OCI-M2 (cell line): ENCODE measurements around the gene SLC16A5.
"Not testable (repeated sequence)": the region's sequence is repeated elsewhere in the genome, so short reads cannot be mapped to it uniquely, and the experiment has no call there.

Source experiments
- DNase-seq: peaks from one replicate; lab custom pipeline; 2025; ENCODE audit not compliant: unreplicated experiment; lab: John Stamatoyannopoulos, UW

Gene SLC16A5

DNA sequence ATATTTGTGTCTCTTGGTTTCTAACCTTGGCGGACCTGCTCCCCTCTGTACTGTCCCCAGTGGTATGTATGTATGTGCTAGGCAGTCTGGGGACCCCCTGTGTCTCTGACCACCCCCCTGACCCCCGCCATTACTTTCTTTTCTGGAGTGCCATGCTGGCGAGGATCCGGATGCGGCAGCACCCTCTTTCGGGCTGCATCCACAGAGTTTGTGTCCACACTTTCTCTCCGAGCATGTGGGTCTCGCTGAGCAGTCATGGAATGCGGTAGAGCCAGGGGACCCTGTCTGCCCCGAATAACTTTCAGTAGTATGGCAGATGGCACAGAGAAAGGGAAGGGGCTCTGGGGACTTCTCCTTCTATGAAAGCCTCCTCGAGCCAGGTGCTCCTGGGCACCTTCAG, 23.7 kb upstream of the SLC16A5 start:
- DNase-seq, result no peak

DNA sequence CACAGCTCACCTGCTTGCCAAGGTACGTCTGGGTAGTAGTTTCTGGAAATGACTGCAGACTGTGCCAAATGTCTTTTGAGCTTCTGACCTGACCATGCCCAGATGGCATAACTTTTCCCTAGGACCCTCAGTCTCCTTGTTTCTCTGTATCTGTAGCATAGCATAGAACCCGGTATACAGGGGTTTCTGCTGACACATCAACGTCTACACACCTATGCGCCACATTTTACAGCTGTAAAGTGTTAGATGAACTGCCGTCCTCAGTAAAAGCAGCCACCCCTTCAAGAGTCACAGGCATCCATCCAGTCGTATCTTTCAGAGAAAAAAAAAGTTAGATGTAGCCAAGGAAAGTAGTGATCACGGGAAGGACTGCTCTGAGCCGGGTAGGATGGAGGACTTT, 23.3 kb upstream of the SLC16A5 start:
- DNase-seq, result no peak

DNA sequence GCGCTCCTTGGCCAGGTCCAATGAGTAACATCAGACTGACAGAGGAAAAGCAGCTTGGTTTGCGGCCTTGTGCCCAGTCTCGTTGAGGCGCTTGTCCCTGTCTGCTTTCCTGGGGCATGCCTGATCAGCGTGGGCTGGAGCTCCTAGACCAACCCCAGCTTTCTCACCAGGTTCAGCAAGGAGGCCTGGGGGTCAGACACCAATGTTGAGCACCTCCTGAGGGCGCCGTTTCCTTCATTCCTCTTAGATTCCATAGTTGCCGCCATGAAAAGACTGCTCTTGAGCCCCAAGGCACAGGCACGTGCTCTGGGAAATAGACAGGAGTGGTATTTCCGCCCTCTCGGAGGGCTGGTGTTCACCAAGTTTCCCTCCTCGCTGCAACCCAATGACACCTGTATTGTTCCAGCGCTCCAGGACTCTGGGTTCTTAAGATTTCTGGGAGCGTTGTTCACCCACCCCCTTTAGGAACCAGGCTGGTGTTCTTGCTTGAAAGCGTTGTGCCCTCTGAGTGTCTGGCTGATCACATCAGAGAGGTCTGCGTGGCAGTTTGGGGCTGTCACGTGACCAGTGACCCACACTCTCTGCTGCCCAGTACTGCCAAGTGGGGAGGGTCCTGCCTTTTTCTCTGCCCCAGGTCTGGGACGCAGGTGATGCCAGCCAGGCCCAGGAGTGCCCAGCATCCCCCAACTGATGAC, 22.7 kb upstream of the SLC16A5 start:
- no peak for DNase-seq

DNA sequence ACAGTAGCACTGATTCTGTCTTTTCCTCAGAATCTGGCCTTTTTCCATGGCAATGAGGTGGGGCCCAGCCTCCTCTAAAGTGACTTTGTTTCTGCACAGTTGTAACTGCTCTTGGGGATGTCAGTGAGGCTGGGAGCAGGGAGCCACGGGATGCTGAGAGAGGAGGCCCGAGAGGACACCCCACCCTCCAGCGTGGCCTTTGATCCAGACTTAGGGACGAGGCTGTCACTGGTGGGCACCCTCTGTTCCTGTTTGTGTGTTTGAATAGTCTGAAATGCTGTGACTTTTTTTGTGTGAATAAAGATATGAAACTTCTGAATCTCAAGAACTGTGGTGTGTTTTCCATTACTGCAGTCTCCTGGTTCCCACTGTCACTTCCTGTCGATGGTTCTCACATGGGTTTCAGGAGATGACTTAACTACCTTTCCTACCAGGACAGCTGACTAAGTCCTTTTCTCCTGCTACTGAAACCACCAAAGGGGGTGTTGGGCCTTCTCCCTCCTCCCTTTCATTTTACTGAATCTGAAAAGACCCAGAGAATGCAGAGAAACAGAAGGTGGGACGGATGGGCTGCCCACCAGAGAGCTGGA, 22.1 kb upstream of the SLC16A5 start:
- DNase-seq, result no peak

DNA sequence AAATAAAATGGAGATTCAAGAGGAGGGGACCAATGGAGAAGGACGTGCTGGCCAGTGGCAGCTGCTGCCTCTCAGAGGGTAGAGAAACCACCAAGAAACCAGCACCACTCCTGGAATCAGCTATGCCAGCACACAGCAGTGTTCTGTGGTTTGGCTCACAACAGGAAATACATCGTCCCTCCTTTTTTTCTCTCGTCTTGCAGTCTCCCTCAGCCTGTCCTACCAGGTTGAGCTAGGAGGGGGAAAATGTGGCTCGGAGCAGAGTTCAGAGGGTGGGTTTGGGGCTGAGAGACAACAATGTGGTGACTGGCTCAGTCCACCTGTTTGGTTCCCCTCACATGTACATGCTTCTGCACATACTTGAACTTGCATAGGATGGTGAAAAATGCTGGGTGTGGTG, 19.9 kb upstream of the SLC16A5 start:
- no peak for DNase-seq

DNA sequence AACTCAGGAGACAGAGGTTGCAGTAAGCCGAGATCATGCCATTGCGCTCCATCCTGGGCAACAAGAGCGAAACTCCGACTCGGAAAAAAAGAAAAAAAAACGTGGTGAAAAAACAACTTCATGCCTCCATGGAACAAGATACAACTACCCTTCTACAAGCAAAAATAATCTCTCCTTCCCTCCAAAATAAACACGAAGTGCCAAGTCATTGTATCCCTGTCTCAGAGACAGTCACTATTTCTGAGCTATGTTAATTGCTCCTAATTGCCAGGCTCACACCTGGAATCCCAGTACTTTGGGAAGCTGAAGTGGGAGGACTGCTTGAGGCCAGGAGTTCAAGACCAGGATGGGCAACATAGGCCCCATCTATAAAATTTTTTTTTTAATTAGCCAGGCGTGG, 19.0 kb upstream of the SLC16A5 start:
- DNase-seq, result no peak

DNA sequence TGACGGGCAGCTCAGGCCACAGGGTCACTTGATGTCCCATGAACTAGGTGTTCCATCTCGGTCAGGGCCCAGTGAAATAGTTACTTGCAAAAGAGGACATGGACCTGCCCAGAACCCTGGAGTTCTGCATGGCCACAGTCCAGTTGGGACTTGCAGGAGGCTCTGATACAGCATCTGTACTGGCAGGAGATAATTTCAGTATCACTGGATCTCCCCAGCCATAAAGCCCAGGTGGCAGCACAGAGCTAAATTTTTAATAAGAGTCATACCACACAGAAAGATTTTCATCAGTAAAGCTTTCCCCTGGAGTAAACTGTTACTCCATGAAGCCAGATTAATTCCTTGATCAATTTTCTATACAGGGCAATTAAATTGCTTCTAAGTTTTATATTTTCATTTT, 18.0 kb upstream of the SLC16A5 start:
- DNase-seq, result no peak

DNA sequence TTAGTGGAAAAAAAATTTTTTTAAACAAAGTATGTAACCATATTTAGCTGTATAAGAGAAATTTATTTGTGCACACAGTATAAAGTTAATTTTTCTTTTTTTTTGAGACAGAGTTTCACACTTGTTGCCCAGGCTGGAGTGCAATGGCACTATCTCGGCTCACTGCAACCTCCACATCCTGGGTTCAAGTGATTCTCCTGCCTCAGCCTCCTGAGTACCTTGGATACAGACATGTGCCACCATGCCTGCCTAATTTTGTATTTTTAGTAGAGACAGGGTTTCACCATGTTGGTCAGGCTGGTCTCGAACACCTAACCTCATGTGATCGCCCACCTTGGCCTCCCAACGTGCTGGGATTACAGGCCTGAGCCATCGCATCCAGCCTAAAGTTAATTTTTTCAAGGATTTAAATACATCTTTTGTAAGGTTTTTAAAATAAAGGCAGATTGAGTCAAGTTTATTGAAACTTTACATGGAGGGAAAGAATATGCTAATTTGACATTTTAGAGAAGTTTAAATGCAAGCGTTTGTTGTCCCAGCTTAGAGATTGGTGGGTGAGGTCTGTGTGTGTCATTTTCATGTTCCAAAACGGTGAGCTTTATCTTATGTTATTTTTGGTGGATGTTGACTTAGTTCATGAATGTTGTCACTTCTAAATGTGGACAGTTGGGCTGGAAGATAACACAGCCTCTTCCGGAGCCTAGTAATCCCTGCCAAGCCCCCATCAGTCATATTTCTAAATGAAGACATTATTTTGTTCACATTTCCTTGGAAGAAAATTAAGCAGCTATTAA, 16.1 kb upstream of the SLC16A5 start:
- DNase-seq, result not testable (repeated sequence)

DNA sequence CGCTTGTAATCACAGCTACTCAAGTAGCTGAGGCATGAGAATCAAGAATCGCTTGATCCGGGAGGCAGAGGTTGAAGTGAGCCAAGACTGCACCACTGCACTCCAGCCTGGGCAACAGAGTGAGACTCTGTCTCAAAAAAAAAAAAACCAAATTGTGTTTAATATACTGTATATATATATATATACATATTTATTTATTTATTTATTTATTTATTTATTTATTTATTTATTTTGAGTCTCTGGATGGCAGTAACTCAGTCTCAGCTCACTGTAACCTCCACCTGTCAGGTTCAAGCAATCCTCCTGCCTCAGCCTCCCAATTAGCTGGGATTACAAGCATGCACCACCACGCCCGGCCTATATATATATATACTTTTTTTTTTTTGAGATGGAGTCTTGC, 14.8 kb upstream of the SLC16A5 start:
- DNase-seq, result not testable (repeated sequence)

DNA sequence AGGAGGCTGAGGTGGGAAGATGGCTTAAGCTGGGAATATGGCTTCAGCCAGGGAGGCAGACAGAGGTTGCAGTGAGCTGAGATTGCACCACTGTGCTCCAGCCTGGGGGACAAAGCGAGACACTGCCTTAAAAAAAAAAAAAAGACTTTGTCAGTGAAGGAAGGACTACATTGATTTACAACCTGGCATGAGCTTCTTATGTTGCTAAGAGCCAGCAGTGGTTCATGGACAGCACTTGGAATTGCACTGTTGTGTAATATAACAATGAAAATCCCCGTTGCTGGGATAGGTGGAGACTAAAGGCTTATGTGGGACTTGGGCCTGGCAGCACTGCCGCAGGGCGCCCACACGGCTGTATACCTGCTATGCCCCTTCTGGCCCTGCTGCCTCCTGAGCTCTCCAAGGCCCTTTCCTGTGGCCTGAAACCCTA, 14.1 kb upstream of the SLC16A5 start:
- no peak for DNase-seq

DNA sequence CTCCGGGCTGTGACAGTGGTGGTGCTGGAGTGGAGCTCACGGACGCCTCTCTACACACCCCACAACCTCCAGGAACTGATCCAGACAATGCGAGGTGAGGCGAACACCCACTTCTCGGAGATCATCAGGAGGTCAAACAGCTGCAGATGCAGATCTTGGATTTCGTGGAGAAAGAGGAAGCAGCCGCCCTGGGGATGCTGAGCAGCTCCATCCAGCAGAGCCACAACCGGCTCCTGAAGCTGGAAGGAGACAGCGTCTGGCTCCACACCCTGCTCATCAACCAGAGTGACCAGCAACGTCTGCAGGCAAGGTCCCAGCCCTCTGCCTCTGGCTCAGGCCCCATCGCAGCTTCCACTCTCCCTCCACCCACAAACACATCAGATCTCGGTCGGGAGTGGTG, 13.2 kb upstream of the SLC16A5 start:
- no peak for DNase-seq

DNA sequence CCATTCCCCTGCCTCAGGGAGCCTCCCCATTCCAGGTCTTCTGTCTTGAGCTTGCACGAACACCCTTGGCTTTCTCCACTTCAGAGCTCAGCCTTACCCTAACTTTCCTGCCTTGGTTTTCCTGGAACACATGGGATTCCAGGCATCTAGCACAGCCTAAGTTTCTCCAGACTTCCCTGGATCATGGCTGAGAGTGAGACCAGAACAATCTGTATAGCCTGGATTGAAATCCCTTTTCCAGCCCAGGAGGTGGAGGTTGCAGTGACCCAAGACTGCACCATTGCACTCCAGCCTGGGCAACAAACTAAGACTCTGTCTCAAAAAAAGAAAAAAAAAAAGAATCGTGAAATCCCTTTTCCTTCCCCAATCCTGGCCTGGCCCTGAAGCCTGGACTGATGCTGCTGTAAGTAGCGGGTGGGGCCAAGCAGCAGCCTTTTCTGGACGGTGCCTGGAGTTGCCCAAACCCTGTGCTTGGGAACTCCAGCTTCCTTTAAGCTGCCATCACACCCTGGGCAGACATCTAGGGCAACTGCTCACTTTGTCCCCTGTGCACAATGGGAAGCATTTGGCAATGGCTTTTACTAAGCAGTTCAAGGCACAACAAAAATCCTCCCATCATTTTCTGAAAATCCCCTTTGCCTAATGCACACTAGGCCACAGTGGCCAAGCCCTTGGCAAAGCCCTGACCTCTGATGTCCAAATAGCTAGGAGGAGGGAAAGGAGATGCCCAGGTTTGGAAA, 12.0 kb upstream of the SLC16A5 start:
- DNase-seq, result no peak

DNA sequence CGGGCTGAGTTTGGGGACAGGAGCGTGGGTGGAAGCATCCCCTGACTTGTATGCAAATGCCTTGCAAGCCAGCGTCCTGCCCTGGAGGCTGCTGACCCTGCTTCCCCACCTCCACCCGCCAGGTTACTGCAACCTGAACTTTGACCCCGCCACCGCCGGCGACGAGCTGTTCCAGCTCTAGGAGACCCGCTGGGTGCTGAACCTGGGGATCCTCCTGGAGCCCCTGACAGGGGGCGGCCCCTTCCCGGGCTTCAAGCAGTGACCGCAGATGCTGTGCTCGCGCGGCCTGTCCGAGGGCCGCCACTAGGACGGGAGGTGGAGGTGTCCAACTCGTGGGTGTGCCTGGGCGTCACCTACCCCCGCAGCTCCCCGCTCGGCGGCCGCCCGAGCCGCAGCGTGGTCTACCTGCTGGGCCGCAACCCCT, 10.7 kb upstream of the SLC16A5 start:
- DNase-seq, result no peak

DNA sequence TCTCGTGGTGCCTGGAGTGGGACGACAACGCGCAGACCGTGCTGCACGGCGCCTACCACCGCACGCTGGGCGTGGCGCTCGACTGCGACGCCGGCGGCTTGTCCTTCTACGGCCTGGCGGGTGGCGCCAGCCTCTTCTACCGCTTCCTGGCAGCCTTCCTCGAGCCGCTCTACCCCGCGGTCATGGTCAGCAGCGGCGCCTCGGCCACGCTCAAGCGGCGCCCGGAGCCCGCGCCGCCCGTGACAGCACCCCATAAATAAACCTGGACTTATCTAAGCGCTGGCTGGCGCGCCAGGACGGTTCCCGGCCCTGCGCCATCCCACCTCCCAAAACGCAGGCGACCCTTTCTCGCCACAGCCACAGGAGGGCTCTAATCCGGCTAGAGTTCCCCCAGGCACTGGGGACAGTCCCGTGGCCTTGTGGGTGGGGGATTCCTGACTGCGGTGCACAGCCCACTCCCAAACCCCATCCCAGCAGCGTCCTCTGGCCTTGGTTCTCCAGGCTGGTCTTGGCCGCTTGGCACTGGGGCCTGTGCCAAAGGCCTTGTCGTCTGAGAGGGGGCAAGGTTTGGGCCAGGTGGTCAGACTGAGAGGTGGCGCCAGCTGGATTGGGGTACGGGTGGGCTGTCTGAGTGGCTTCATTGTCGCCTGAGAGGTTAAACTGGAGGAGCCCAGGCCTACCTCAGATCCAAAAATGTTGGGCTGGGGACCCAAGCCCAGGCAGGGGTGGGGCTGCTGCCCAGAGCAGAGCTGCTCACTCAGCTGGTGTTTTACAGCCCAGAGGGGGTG, 10.1 kb upstream of the SLC16A5 start:
- no peak for DNase-seq

DNA sequence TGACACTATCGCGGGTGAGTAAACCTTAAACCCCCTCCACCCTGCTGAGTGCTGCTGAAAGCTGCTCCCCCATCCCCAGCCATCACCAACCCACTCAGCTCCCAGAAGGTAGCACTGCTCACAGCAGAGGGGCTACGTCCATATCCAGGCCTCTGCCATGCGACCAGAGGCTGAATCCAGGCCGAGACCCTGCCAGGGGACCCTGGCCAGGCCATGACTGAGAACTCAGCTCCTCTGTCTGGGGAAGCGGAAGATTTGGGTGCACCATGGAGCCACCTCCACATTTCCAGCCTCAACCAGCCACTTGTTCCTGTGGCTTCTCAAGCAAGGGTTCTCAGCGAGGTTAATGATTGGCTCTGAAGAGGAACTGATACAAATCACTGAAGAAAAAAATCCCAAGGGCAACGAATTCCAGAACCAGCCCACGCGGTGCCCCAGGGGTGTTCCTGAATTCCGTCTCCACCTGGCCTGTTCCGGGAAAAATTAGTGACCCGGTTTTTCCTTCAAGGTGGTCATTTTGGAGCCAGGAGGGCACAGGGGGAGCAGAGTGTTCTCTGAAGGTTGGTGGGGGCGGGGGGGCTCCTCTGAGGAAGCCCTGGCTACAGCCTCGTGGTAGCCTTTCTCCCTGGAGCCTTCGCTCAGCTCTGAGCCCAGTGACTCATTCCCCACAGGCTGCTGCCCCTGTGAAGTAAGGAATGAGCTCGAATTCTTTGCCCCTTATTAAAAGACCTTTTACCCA, 9.3 kb upstream of the SLC16A5 start:
- no peak for DNase-seq

DNA sequence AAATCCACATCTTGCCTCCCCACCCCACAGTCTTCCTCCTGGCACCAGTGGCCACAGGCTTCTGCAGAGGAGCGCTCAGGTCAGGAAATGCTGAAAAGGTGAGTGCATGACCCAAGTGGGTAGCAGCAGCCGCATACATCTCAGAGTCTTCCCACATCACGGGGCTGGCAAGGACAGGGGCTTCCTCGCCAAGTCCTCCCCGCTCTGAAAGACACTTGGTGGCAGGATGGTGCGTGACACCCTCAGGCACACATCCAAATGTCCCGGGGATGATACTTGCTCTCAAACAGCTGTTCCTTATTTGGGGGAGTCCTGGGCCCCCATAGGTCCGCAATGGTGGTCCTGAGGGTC, 8.8 kb upstream of the SLC16A5 start:
- no peak for DNase-seq

DNA sequence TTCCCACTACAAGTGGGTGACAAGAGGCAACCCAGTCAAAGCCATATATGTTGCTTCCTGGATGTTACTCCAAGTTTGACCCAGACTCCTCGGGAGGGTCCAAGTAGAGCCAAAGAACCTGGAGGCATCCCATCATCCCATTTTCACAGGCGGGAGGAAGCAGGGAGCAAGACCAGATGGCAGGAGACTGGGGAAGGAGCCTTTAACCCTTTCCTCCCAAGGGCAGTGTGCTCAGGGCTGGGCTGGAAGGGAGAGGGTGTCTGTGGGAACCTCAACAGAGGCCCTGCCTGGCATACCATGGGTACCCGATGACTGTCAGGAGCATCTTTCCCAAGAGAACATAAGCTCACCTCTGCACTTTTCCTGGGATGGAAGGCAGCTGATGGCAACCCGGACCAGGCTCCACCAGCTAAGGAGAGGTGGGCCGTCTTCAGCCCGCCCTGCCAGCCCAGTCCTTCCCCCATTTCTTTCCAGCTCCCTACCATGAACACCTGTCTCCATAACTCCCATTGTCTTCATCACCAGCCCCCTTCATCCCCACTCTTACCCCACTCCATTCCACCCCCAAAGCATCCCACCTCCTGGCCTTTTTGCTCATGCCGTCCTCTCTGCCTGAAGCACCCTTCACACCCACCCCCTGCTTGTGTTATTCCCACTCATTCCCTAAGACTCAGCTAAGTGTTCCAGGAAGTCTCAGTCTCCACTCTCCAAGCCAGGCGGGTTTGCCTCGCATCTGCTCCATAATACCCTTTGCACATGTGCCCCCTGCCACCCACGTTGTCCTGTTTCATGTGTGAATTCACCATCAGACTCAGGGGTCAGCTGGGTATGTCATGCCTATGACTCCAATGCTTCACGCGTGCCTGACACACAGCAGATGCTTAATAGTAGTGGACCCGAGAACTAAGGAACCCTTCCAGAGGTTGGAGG, 5.9 kb upstream of the SLC16A5 start:
- no peak for DNase-seq

DNA sequence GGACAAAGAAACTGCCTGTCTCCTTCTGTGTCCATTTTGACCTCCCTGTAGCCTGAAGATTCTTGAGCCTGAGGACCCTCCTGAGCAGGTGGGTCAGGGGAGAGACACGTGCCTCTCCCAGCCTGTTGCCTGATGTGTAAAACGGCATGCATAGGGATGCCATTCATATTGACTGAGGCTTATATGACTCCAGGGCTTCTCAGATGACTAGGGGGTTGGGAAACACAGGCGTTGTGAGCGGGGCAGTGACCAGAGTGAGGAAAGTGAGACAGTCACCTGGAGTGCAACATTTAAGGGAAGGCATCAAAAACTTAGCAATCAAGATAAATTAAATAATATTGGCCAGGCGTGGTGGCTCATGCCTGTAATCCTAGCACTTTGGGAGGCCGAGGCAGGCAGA, 5.1 kb upstream of the SLC16A5 start:
- no peak for DNase-seq

DNA sequence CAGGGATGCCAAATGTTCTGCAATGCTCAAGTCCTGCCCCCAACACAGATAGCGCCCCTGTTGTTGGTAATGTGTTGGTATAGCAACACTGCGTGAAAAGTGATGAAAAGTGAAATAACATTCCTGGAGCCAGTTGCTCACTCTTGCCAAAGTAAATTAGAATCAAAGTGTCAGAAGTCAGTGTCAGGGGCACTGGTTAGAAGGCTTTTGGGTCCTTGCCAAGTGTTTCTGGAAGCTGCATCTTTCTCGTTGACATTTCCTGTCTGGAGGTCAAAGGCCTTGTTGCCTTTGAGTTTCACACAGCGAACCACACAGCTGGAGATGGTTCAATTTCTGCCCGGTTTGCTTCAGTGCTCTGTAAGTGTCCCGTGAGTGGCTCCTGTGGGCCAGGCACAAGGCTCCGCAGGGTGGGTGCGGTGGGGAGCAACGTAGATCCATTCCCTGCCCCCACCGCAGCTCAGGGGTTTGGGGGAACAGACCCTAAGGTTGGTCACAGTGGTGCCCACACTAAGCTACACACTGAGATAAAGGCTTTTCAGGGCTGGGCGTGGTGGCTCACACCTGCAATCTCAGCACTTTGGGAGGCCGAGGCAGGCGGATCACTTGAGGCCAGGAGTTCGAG, 3.6 kb upstream of the SLC16A5 start:
- DNase-seq, result no peak
